A673 (cell line): ENCODE results near the gene SLC4A9. TPM values are rescaled to one million over a fixed set of nuclear protein-coding genes. Genes with fewer than 3 reads are reported as not detected.

Experiments
- BruUV-seq: library from RNA; stranded (reverse); fragments of 400-500 nt; replicated peaks from 2 replicates; lab custom pipeline; 2021; lab: Mats Ljungman, UMichigan
- CTCF ChIA-PET: fragments of 300-600 bp; sonication (Branson Sonifier 250); formaldehyde crosslinking; loops from one replicate; lab custom pipeline; 2022; ENCODE audit warnings: antibody characterized with exemption; lab: Charles Lee
- POLR2A ChIA-PET: fragments of 300-600 bp; sonication (Branson Sonifier 250); formaldehyde crosslinking; loops from one replicate; lab custom pipeline; 2022; ENCODE audit warnings: antibody characterized with exemption; ENCODE audit not compliant: low non-redundant PET; lab: Charles Lee
- DNase-seq: peaks from one replicate; pipeline ENCODE4 v3.0.0-alpha.2; 2015; ENCODE audit warnings: low spot score
- H3K27ac ChIP-seq: fragments of 200-600 bp; sonication (generic); 2 replicates; pipeline ENCODE4 v1.5.1; 2016; ENCODE audit warnings: mixed run types, low read depth, mild to moderate bottlenecking, mixed read lengths, antibody characterized with exemption, low read length; ENCODE audit not compliant: poor library complexity, severe bottlenecking
- H3K27me3 ChIP-seq: fragments of 200-600 bp; sonication (generic); replicated peaks from 2 replicates; pipeline ENCODE4 v1.6.1; 2017; ENCODE audit warnings: mixed run types, low read depth, mild to moderate bottlenecking, mixed read lengths, antibody characterized with exemption, low read length; ENCODE audit not compliant: insufficient read depth, poor library complexity
- H3K36me3 ChIP-seq: fragments of 200-600 bp; sonication (generic); 2 replicates; pipeline ENCODE4 v1.6.1; 2016; ENCODE audit warnings: mixed run types, mild to moderate bottlenecking, mixed read lengths, antibody characterized with exemption, low read length; ENCODE audit not compliant: insufficient read depth, poor library complexity, severe bottlenecking
- H3K4me1 ChIP-seq: fragments of 200-600 bp; sonication (generic); 2 replicates; pipeline ENCODE4 v1.6.1; 2017; ENCODE audit warnings: mixed run types, mild to moderate bottlenecking, mixed read lengths, antibody characterized with exemption, low read length; ENCODE audit not compliant: insufficient read depth, poor library complexity, severe bottlenecking
- H3K4me3 ChIP-seq: fragments of 200-600 bp; sonication (generic); 2 replicates; pipeline ENCODE4 v1.5.1; 2016; ENCODE audit warnings: low read depth, mixed run types, mild to moderate bottlenecking, mixed read lengths, low read length; ENCODE audit not compliant: poor library complexity, severe bottlenecking
- H3K9me3 ChIP-seq: fragments of 200-600 bp; sonication (generic); 2 replicates; pipeline ENCODE4 v1.6.1; 2016; ENCODE audit warnings: mixed run types, low read depth, mild to moderate bottlenecking, mixed read lengths, antibody characterized with exemption, low read length; ENCODE audit not compliant: poor library complexity, severe bottlenecking
- CTCF ChIP-seq: fragments of 300-800, 200-600 bp; sonication (generic); conservative IDR thresholded peaks from 2 replicates; pipeline ENCODE4 v1.5.1; 2017; ENCODE audit warnings: low read depth, mild to moderate bottlenecking, antibody characterized with exemption, low read length, moderate library complexity, mixed read lengths
- EZH2 ChIP-seq: fragments of 200-600 bp; sonication (generic); IDR thresholded peaks from 2 replicates; pipeline ENCODE4 v1.6.1; 2017; ENCODE audit warnings: borderline replicate concordance, low read depth, mild to moderate bottlenecking, mixed read lengths, antibody characterized with exemption, low read length; ENCODE audit not compliant: poor library complexity, severe bottlenecking
- intact Hi-C: fragments of 100-400 bp; cut with micrococcal nuclease; formaldehyde crosslinking; loops from one replicate; pipeline ENCODE4 v1.10.0; 2022; ENCODE audit not compliant: unreplicated experiment
- total RNA-seq: library from RNA; stranded (reverse); gene quantifications from 2 replicates; pipeline ENCODE4 v1.2.3, GENCODE V29; 2021

Gene SLC4A9
- total RNA-seq, 1 experiment from 2014 or later: not detected

- no peaks in the 10 kb centered on the region for H3K27me3 ChIP-seq
- CTCF ChIA-PET: no interaction called here
- no peak for TF ChIP-seq EZH2
- no peak for TF ChIP-seq CTCF
- H3K27ac ChIP-seq: no peak overlapping the region
- peaks cover 16% of the 10 kb centered on the region for H3K36me3 ChIP-seq
- peaks cover 16% of the 10 kb centered on the region for H3K4me1 ChIP-seq
- no peak overlapping the region for H3K4me3 ChIP-seq
- BruUV-seq: no TSS peak
- no peaks in the 10 kb centered on the region for H3K9me3 ChIP-seq
- DNase-seq: no peak
- POLR2A ChIA-PET: no interaction called here
- intact Hi-C loops: no loop called here
Measured at GRCh38 chr5:140337880-140338279, 22.1 kb upstream of the SLC4A9 start.

GRCh38 chr5:140338336-140338735 lies 21.7 kb upstream of the SLC4A9 start:
- Histone ChIP-seq H3K4me1 (peaks cover 20% of the 10 kb centered on the region), H3K27me3 (no peaks in the 10 kb centered on the region), H3K9me3 (no peaks in the 10 kb centered on the region), H3K27ac (no peak overlapping the region), H3K36me3 (peaks cover 16% of the 10 kb centered on the region), H3K4me3 (no peak overlapping the region)
- POLR2A ChIA-PET: no interaction called here
- no TSS peak for BruUV-seq
- intact Hi-C loops: no loop called here
- CTCF ChIA-PET: no interaction called here
- DNase-seq: no peak
- TF ChIP-seq CTCF (no peak), EZH2 (no peak)

GRCh38 chr5:140338908-140339307 lies 21.1 kb upstream of the SLC4A9 start:
- POLR2A ChIA-PET: no interaction called here
- H3K36me3 ChIP-seq: peaks cover 13% of the 10 kb centered on the region
- BruUV-seq: no TSS peak

More at GRCh38 chr5:140338908-140339307, 21.1 kb upstream of the SLC4A9 start:
- Histone ChIP-seq H3K27ac (no peak overlapping the region), H3K27me3 (no peaks in the 10 kb centered on the region), H3K4me3 (no peak overlapping the region), H3K4me1 (peaks cover 20% of the 10 kb centered on the region), H3K9me3 (no peaks in the 10 kb centered on the region)
- no peak for DNase-seq
- intact Hi-C loops: no loop called here
- TF ChIP-seq EZH2 (no peak), CTCF (no peak)
- CTCF ChIA-PET: no interaction called here
